Naive thymus-derived CD8-positive, alpha-beta T cell (primary cell): ENCODE measurements around the gene NABP2. TPM values are rescaled to one million over a fixed set of nuclear protein-coding genes. Genes with fewer than 3 reads are reported as not detected.

Experiments used
- polyA plus RNA-seq, 3 donors: library from polyadenylated mRNA; unstranded; fragments of 300-500 nt; fragmentation: Illumina TruSeq; gene quantifications; one replicate each; pipeline ENCODE4 v1.2.3, GENCODE V29; 2021
- total RNA-seq, 8 experiments: library from RNA in 2 of 8; stranded (reverse) in 2 of 8; gene quantifications; one replicate each; pipeline ENCODE4 v1.2.3 and lab custom pipeline; 2021 to 2026

The NABP2 gene
- total and polyA plus RNA-seq, 5 experiments from 2014 or later = 3.5 to 13.3 (median 3.9) TPM

Other genes with a start within 250 kb of the NABP2 start
- 1 to 10 TPM; 5.6 to 6.3 TPM for gene SUOX, start 227.1 kb upstream of the NABP2 start, total RNA-seq
- under 1 TPM in 2 of 3 donors, not detected in 1; 0.10 to 0.58 TPM for gene SUOX, start 227.1 kb upstream of the NABP2 start, polyA plus RNA-seq
- gene IKZF4, start 203.3 kb upstream of the NABP2 start, total RNA-seq = 1 to 10 TPM; 4.4 to 5.2 TPM
- under 1 TPM; 0.48 to 0.67 (median 0.53) TPM for gene IKZF4, start 203.3 kb upstream of the NABP2 start, polyA plus RNA-seq
- gene RPS26, start 182.4 kb upstream of the NABP2 start, total RNA-seq = 10 to 100 TPM; 56.1 to 58.4 TPM
- 1,000 to 10,000 TPM in 1 of 3 donors, 100 to 1,000 TPM in 2; 743 to 1,060 (median 810) TPM for gene RPS26, start 182.4 kb upstream of the NABP2 start, polyA plus RNA-seq
- 10 to 100 TPM; 22.7 to 26.0 TPM for gene ERBB3, start 144.2 kb upstream of the NABP2 start, total RNA-seq
- gene ERBB3, start 144.2 kb upstream of the NABP2 start, polyA plus RNA-seq = 1 to 10 TPM; 1.3 to 3.3 (median 1.7) TPM
- 100 to 1,000 TPM; 132 to 135 TPM for gene PA2G4, start 119.8 kb upstream of the NABP2 start, total RNA-seq
- 100 to 1,000 TPM; 219 to 241 (median 241) TPM for gene PA2G4, start 119.8 kb upstream of the NABP2 start, polyA plus RNA-seq
- gene RPL41, start 107.7 kb upstream of the NABP2 start, total RNA-seq = 1,000 to 10,000 TPM; 5,098 to 5,261 TPM
- over 10,000 TPM in 1 of 3 donors, 1,000 to 10,000 TPM in 2; 8,782 to 10,436 (median 9,902) TPM for gene RPL41, start 107.7 kb upstream of the NABP2 start, polyA plus RNA-seq
- gene ZC3H10, start 106.1 kb upstream of the NABP2 start, total RNA-seq = 10 to 100 TPM; 15.1 to 15.9 TPM
- 1 to 10 TPM; 1.3 to 2.5 (median 1.8) TPM for gene ZC3H10, start 106.1 kb upstream of the NABP2 start, polyA plus RNA-seq
- gene ESYT1, start 96.1 kb upstream of the NABP2 start, total RNA-seq = 100 to 1,000 TPM; 257 to 270 TPM
- gene ESYT1, start 96.1 kb upstream of the NABP2 start, polyA plus RNA-seq = 100 to 1,000 TPM; 354 to 433 (median 357) TPM
- gene MYL6B, start 71.8 kb upstream of the NABP2 start, total RNA-seq = 1 to 10 TPM; 3.5 to 5.9 TPM
- 1 to 10 TPM; 3.4 to 4.0 (median 3.8) TPM for gene MYL6B, start 71.8 kb upstream of the NABP2 start, polyA plus RNA-seq
- gene MYL6, start 66.0 kb upstream of the NABP2 start, total RNA-seq = 100 to 1,000 TPM; 421 to 448 TPM
- gene MYL6, start 66.0 kb upstream of the NABP2 start, polyA plus RNA-seq = 1,000 to 10,000 TPM; 1,813 to 2,533 (median 2,044) TPM
- 100 to 1,000 TPM; 189 to 197 TPM for gene SMARCC2, start 34.9 kb upstream of the NABP2 start, total RNA-seq
- 10 to 100 TPM; 46.3 to 70.4 (median 54.1) TPM for gene SMARCC2, start 34.9 kb upstream of the NABP2 start, polyA plus RNA-seq
- gene RNF41, start 2.4 kb upstream of the NABP2 start, total RNA-seq = 10 to 100 TPM; 34.2 to 35.0 TPM
- gene RNF41, start 2.4 kb upstream of the NABP2 start, polyA plus RNA-seq = 10 to 100 TPM; 35.7 to 45.1 (median 41.8) TPM
- gene SLC39A5, start 5.7 kb downstream of the NABP2 start, total RNA-seq = not detected
- not detected for gene SLC39A5, start 5.7 kb downstream of the NABP2 start, polyA plus RNA-seq
- gene ANKRD52, start 34.0 kb downstream of the NABP2 start, total RNA-seq = 10 to 100 TPM; 34.5 to 43.9 TPM
- 10 to 100 TPM in 1 of 3 donors, 1 to 10 TPM in 2; 7.5 to 11.5 (median 7.9) TPM for gene ANKRD52, start 34.0 kb downstream of the NABP2 start, polyA plus RNA-seq
- gene COQ10A, start 42.6 kb downstream of the NABP2 start, total RNA-seq = 10 to 100 TPM; 37.7 to 39.0 TPM
- gene COQ10A, start 42.6 kb downstream of the NABP2 start, polyA plus RNA-seq = 10 to 100 TPM in 1 of 3 donors, 1 to 10 TPM in 2; 7.4 to 15.7 (median 9.6) TPM
- gene CS, start 76.0 kb downstream of the NABP2 start, total RNA-seq = 100 to 1,000 TPM; 115 to 127 TPM
- 10 to 100 TPM; 48.3 to 68.8 (median 50.2) TPM for gene CS, start 76.0 kb downstream of the NABP2 start, polyA plus RNA-seq
- 10 to 100 TPM; 79.9 to 85.6 TPM for gene CNPY2, start 91.6 kb downstream of the NABP2 start, total RNA-seq
- gene CNPY2, start 91.6 kb downstream of the NABP2 start, polyA plus RNA-seq = 100 to 1,000 TPM; 173 to 196 (median 179) TPM
- 100 to 1,000 TPM; 210 to 216 TPM for gene PAN2, start 109.7 kb downstream of the NABP2 start, total RNA-seq
- 10 to 100 TPM; 10.5 to 11.9 (median 11.0) TPM for gene PAN2, start 109.7 kb downstream of the NABP2 start, polyA plus RNA-seq
- 10 to 100 TPM; 32.4 to 35.3 TPM for gene IL23A, start 114.5 kb downstream of the NABP2 start, total RNA-seq
- 10 to 100 TPM; 12.3 to 16.6 (median 16.2) TPM for gene IL23A, start 114.5 kb downstream of the NABP2 start, polyA plus RNA-seq
- 100 to 1,000 TPM; 161 to 165 TPM for gene STAT2, start 135.8 kb downstream of the NABP2 start, total RNA-seq
- gene STAT2, start 135.8 kb downstream of the NABP2 start, polyA plus RNA-seq = 10 to 100 TPM; 61.7 to 68.1 (median 64.5) TPM
- gene APOF, start 138.5 kb downstream of the NABP2 start, total RNA-seq = not detected
- not detected for gene APOF, start 138.5 kb downstream of the NABP2 start, polyA plus RNA-seq
- gene TIMELESS, start 225.1 kb downstream of the NABP2 start, total RNA-seq = 1 to 10 TPM; 5.5 to 5.8 TPM
- 1 to 10 TPM; 3.3 to 4.2 (median 3.5) TPM for gene TIMELESS, start 225.1 kb downstream of the NABP2 start, polyA plus RNA-seq
- not detected for gene MIP, start 230.3 kb downstream of the NABP2 start, total RNA-seq
- not detected for gene MIP, start 230.3 kb downstream of the NABP2 start, polyA plus RNA-seq
- gene SPRYD4, start 244.2 kb downstream of the NABP2 start, total RNA-seq = 1 to 10 TPM; 9.0 to 9.4 TPM
- 1 to 10 TPM; 1.3 to 1.6 (median 1.4) TPM for gene SPRYD4, start 244.2 kb downstream of the NABP2 start, polyA plus RNA-seq